ENCODE results near the gene BRD4. TPM values are rescaled to one million over a fixed set of nuclear protein-coding genes. Genes with fewer than 3 reads are reported as not detected.

The BRD4 gene
- total RNA-seq, 1 experiment from 2014 or later, result 144 TPM

- H3K14ac ChIP-seq (ENCODE audit: insufficient read depth, low read length), result no peak overlapping the region
- H2BK120ac ChIP-seq (ENCODE audit: low read depth, low read length, poor library complexity, severe bottlenecking), result no peak overlapping the region
- H4K20me1 ChIP-seq (ENCODE audit: control insufficient read depth, insufficient read depth, insufficient read length), result no peaks in the 10 kb centered on the region
- no peak overlapping the region for H2BK15ac ChIP-seq (ENCODE audit: low read depth, low read length)
- TF ChIP-seq, protein P1, sequence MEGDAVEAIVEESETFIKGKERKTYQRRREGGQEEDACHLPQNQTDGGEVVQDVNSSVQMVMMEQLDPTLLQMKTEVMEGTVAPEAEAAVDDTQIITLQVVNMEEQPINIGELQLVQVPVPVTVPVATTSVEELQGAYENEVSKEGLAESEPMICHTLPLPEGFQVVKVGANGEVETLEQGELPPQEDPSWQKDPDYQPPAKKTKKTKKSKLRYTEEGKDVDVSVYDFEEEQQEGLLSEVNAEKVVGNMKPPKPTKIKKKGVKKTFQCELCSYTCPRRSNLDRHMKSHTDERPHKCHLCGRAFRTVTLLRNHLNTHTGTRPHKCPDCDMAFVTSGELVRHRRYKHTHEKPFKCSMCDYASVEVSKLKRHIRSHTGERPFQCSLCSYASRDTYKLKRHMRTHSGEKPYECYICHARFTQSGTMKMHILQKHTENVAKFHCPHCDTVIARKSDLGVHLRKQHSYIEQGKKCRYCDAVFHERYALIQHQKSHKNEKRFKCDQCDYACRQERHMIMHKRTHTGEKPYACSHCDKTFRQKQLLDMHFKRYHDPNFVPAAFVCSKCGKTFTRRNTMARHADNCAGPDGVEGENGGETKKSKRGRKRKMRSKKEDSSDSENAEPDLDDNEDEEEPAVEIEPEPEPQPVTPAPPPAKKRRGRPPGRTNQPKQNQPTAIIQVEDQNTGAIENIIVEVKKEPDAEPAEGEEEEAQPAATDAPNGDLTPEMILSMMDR (conservative IDR thresholded peaks at IDR 0.05), result no peak
- H3K23me2 ChIP-seq (ENCODE audit: insufficient read length, low read depth, low read length, poor library complexity, severe bottlenecking), result no peaks in the 10 kb centered on the region
- no peaks in the 10 kb centered on the region for H3K27me3 ChIP-seq (ENCODE audit: insufficient read depth, low read length)
- no peak overlapping the region for H3K27ac ChIP-seq (ENCODE audit: insufficient read length, low read depth, low read length)
- H3K4me2 ChIP-seq (ENCODE audit: insufficient read depth, insufficient read length, low read length), result no peak overlapping the region
- no peak overlapping the region for H4K8ac ChIP-seq (replicated peaks; ENCODE audit: insufficient read length, low read depth, low read length)
- no peak overlapping the region for H4K5ac ChIP-seq (ENCODE audit: insufficient read length, low read depth, low read length)
- no peak overlapping the region for H3K9ac ChIP-seq (ENCODE audit: extremely low read depth, insufficient read length, low read length)
- Mint-ChIP-seq H3K9me3 (no peaks in the 10 kb centered on the region), H3K4me3 (no peak overlapping the region), H3K4me1 (no peaks in the 10 kb centered on the region), H3K36me3 (ENCODE audit: insufficient read depth in 1 of 3, low read depth in 3 of 3) (peaks cover 44 to 93% (median 92%) of the 10 kb centered on the region in 3 experiments; a peak in 6 of 7 replicates), H3K27me3 (ENCODE audit: low read depth) (no peaks in the 10 kb centered on the region; the same call in 1 of the 2 replicates), H3K27ac (no peak overlapping the region)
- no peak overlapping the region for H2BK12ac ChIP-seq (ENCODE audit: insufficient read length, low read depth, low read length)
- H3T11ph ChIP-seq (ENCODE audit: low read length), result no peak overlapping the region
- no peaks in the 10 kb centered on the region for H3K4me1 ChIP-seq (ENCODE audit: insufficient read depth, low read length)
- H3K18ac ChIP-seq (ENCODE audit: insufficient read length, low read depth, low read length), result no peak overlapping the region
- no peak for DNase-seq
- no peak overlapping the region for H4K91ac ChIP-seq (ENCODE audit: insufficient read length, low read depth, low read length)
- no peak overlapping the region for H3K56ac ChIP-seq (ENCODE audit: insufficient read length, low read depth, low read length)
- no peak overlapping the region for H3K23ac ChIP-seq (ENCODE audit: insufficient read length, low read depth, low read length)
- no peak overlapping the region for H2AK5ac ChIP-seq (ENCODE audit: insufficient read length, low read length)
- H2BK5ac ChIP-seq (ENCODE audit: insufficient read length, low read length), result no peak overlapping the region
- H3K79me2 ChIP-seq (ENCODE audit: insufficient read depth, low read length), result peaks cover 4% of the 10 kb centered on the region; the same call in 1 of the 2 replicates
- no peak overlapping the region for H2AFZ ChIP-seq (ENCODE audit: low read length)
- no peak overlapping the region for H3K4ac ChIP-seq (ENCODE audit: low read depth, low read length)
- H2BK20ac ChIP-seq (ENCODE audit: low read depth, low read length, poor library complexity, severe bottlenecking), result no peak overlapping the region
- H3K9me3 ChIP-seq (ENCODE audit: control insufficient read depth, low read depth, low read length), result no peaks in the 10 kb centered on the region
- peaks cover 2% of the 10 kb centered on the region for H3K79me1 ChIP-seq (ENCODE audit: insufficient read depth, low read depth, low read length, poor library complexity, severe bottlenecking)
- no CpG with 5 or more reads among the region's 4 CpGs for WGBS (ENCODE audit: extremely low coverage, insufficient read length, low lambda C conversion rate)
Measured at GRCh38 chr19:15262011-15262410, 70.3 kb downstream of the BRD4 start.
